ENCODE measurements around the gene MPRIP.

- TF ChIP-seq, protein P1, sequence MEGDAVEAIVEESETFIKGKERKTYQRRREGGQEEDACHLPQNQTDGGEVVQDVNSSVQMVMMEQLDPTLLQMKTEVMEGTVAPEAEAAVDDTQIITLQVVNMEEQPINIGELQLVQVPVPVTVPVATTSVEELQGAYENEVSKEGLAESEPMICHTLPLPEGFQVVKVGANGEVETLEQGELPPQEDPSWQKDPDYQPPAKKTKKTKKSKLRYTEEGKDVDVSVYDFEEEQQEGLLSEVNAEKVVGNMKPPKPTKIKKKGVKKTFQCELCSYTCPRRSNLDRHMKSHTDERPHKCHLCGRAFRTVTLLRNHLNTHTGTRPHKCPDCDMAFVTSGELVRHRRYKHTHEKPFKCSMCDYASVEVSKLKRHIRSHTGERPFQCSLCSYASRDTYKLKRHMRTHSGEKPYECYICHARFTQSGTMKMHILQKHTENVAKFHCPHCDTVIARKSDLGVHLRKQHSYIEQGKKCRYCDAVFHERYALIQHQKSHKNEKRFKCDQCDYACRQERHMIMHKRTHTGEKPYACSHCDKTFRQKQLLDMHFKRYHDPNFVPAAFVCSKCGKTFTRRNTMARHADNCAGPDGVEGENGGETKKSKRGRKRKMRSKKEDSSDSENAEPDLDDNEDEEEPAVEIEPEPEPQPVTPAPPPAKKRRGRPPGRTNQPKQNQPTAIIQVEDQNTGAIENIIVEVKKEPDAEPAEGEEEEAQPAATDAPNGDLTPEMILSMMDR (IDR thresholded peaks at IDR 0.05 in 2 of 3, conservative IDR thresholded peaks at IDR 0.05 in 1 of 3; ENCODE audit: borderline replicate concordance in 1 of 3, insufficient read depth in 1 of 3, low read depth in 2 of 3, low read length in 2 of 3) = no peak
- TF ChIP-seq POLR2A (IDR thresholded peaks at IDR 0.05; ENCODE audit: borderline replicate concordance, extremely low read depth, insufficient read depth, insufficient read length) = no peak
- TF ChIP-seq REST (IDR thresholded peaks at IDR 0.05; ENCODE audit: low read depth) = no peak
- no peak for TF ChIP-seq EZH2 (IDR thresholded peaks at IDR 0.05)
- no peak for TF ChIP-seq POLR2AphosphoS5 (IDR thresholded peaks at IDR 0.05; ENCODE audit: low read depth, low read length)
- TF ChIP-seq ZFX (IDR thresholded peaks at IDR 0.05) = no peak
- TF ChIP-seq TCF7L2 (IDR thresholded peaks at IDR 0.05; ENCODE audit: borderline replicate concordance, extremely low read depth, insufficient read depth, insufficient read length) = no peak
- TF ChIP-seq SRF (IDR thresholded peaks at IDR 0.05; ENCODE audit: low read depth) = no peak
- TF ChIP-seq RAD21 (IDR thresholded peaks at IDR 0.05; ENCODE audit: low read depth) = no peak
- TF ChIP-seq, protein P2, sequence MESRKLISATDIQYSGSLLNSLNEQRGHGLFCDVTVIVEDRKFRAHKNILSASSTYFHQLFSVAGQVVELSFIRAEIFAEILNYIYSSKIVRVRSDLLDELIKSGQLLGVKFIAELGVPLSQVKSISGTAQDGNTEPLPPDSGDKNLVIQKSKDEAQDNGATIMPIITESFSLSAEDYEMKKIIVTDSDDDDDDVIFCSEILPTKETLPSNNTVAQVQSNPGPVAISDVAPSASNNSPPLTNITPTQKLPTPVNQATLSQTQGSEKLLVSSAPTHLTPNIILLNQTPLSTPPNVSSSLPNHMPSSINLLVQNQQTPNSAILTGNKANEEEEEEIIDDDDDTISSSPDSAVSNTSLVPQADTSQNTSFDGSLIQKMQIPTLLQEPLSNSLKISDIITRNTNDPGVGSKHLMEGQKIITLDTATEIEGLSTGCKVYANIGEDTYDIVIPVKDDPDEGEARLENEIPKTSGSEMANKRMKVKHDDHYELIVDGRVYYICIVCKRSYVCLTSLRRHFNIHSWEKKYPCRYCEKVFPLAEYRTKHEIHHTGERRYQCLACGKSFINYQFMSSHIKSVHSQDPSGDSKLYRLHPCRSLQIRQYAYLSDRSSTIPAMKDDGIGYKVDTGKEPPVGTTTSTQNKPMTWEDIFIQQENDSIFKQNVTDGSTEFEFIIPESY (IDR thresholded peaks at IDR 0.05; ENCODE audit: extremely low read depth, insufficient replicate concordance, low read length) = no peak
These were observed 174.0 kb downstream of the MPRIP start for GRCh38 chr17:17216236-17216635.
